IPS DF 6.9 (cell line): Measurements from ENCODE around the gene ZNF469.

ENCODE experiments used
- DNase-seq: peaks from one replicate; pipeline ENCODE4 v3.0.0-alpha.2; 2013; ENCODE audit warnings: low read depth, low spot score
- H3K27ac ChIP-seq: one replicate; pipeline ENCODE4 v1.5.1; 2013; ENCODE audit warnings: low read length, control low read depth
- H3K27me3 ChIP-seq: 2 replicates; pipeline ENCODE4 v1.6.1; 2013; ENCODE audit warnings: mild to moderate bottlenecking, low read length; ENCODE audit not compliant: control insufficient read depth, insufficient read depth
- H3K36me3 ChIP-seq: 2 replicates; pipeline ENCODE4 v1.6.1; 2013; ENCODE audit warnings: low read length; ENCODE audit not compliant: control insufficient read depth, insufficient read depth
- H3K4me1 ChIP-seq: 2 replicates; pipeline ENCODE4 v1.6.1; 2013; ENCODE audit warnings: low read length; ENCODE audit not compliant: control insufficient read depth, insufficient read depth
- H3K4me3 ChIP-seq: 2 replicates; pipeline ENCODE4 v1.5.1; 2013; ENCODE audit warnings: mild to moderate bottlenecking, low read length
- H3K9me3 ChIP-seq: 2 replicates; pipeline ENCODE4 v1.6.1; 2013; ENCODE audit warnings: low read length, inconsistent platforms; ENCODE audit not compliant: control insufficient read depth, insufficient read depth
- WGBS: extraction: QIAGEN DNeasy Blood & Tissue Kit; methylation state at CpG from one replicate; pipeline ENCODE4 v1.1.7; 2013; ENCODE audit warnings: mixed read lengths, missing lambda C conversion rate; ENCODE audit not compliant: insufficient read length, insufficient coverage; 5-methylcytosine and 5-hydroxymethylcytosine counted together

Gene ZNF469

DNA sequence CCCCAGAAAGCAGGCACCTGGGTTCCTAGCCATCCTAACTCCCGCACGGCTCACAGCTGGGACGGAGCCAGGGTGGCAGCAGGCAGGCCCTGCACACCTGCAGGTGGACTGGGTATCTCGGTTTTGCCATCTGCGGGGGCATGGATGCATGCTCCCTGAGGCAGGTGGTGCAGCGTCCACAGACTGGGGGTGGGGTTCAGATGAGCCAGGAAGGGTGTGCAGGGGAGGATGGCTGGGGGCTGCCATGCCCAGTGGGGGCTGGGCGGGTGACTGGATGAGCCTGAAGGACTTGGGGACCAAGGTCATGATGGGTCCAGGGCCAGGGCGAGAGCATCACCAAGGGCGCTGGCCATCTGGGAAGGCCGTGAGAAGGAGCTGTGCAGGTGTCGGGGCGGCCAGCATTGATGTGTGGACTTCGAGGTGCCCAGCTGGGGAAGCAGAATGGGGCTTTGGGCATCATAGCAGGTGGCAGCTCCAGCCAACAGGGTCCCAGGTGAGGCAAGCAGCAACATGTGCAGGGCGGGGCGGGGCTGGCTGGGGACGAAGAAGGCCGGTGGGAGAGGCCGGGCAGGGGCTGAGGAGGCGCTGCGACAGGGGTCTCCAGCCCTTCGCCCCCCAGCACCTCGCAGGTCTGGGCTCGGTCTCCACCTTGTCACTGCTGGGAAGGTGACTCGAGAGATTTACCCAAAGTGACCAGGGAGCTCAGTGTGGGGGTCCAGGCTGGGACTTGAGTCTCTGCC, 41.0 kb upstream of the ZNF469 start:
- no peaks in the 10 kb centered on the region for H3K9me3 ChIP-seq
- no peaks in the 10 kb centered on the region; the same call in 1 of the 2 replicates for H3K4me1 ChIP-seq
- DNase-seq: no peak
- no peak overlapping the region for H3K27ac ChIP-seq
- H3K27me3 ChIP-seq: no peaks in the 10 kb centered on the region
- no peaks in the 10 kb centered on the region for H3K36me3 ChIP-seq
- no peak overlapping the region for H3K4me3 ChIP-seq
- no CpG with 5 or more reads among the region's 24 CpGs for WGBS

DNA sequence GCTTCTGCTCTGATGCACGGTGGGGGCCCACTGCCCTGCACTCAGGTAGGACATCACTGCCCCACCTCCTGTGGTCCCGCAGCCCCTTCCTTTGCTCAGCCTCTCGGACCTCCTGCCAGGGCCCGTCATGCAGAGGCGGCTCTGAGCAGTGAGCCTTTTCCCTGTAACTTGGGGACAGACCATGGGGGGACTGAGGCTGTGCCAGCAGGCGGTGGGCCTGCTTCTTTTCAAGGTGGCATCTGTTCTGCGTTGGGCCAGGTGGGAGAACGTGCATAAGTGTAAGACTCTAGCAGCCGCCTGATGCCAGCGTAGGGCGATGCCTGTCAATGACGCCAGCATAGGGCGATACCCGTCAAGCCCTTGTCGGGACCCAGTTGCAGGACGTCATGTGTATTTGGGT, 40.3 kb upstream of the ZNF469 start:
- Histone ChIP-seq H3K9me3 (no peaks in the 10 kb centered on the region), H3K27ac (no peak overlapping the region), H3K4me1 (no peaks in the 10 kb centered on the region; the same call in 1 of the 2 replicates), H3K4me3 (no peak overlapping the region), H3K36me3 (no peaks in the 10 kb centered on the region), H3K27me3 (no peaks in the 10 kb centered on the region)
- DNase-seq: no peak
- WGBS: no CpG with 5 or more reads among the region's 16 CpGs

DNA sequence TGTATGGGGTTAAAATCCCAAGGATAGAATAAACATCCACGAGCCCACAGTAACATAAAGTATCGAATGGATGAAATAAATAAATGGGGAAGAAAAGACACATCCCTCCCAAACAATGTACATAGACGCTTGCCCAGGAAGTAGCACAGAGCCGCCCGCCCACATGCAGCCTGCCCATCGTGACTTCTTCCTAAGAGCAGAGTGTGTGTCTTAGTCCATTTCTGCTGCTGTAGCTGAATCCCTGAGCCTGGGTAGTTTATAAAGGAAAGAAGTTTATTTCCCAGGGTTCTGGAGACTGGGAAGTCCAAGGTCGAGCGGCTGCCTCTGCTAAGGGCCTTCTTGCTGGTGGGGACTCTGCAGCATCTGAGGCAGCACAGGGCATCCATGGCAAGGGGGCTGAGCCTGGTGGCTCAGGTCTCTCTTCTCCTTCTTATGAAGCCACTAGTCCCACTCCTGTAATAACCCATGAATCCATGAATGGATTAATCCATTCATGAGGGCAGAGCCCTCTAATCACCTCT, 39.4 kb upstream of the ZNF469 start:
- no CpG with 5 or more reads among the region's 8 CpGs for WGBS
- no peak for DNase-seq

DNA sequence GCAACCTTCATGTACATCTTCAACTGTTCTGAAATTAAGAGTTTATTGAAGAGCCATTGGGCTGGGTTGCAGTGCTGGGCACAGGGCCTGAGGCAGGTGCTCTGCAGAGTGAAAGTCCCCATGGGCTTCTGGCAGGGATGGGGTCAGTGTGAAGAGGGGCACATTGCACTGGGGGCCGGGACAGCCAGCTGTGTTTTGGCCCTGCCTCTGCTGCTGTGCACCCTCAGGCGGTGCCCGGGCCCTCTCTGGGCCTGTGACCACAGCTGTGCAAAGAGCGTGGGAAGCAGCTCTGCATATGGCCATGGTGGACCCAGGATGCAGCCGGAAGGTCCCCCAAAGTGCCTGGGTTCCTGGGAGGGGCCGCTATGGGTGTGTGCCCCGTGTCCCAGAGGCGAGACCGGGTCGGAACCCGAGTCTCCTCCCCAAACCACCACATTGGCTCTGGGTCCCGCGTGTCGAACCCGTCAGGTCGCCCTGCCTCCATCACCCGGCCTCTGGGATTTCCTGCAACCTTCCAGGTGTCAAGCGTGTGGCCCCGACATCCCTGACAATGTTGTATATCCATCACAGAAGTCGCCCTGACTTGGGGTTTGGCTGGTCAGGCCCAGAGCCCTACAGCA, 38.2 kb upstream of the ZNF469 start:
- DNase-seq: no peak
- no peaks in the 10 kb centered on the region for H3K9me3 ChIP-seq
- no peak overlapping the region for H3K4me3 ChIP-seq
- no peaks in the 10 kb centered on the region for H3K36me3 ChIP-seq
- no peaks in the 10 kb centered on the region for H3K4me1 ChIP-seq
- H3K27me3 ChIP-seq: no peaks in the 10 kb centered on the region
- no peak overlapping the region for H3K27ac ChIP-seq
- no CpG with 5 or more reads among the region's 20 CpGs for WGBS

More for the DNA sequence above, 39.4 kb upstream of the ZNF469 start:
- Histone ChIP-seq H3K27me3 (no peaks in the 10 kb centered on the region), H3K27ac (no peak overlapping the region), H3K4me3 (no peak overlapping the region), H3K4me1 (no peaks in the 10 kb centered on the region), H3K36me3 (no peaks in the 10 kb centered on the region), H3K9me3 (no peaks in the 10 kb centered on the region)

DNA sequence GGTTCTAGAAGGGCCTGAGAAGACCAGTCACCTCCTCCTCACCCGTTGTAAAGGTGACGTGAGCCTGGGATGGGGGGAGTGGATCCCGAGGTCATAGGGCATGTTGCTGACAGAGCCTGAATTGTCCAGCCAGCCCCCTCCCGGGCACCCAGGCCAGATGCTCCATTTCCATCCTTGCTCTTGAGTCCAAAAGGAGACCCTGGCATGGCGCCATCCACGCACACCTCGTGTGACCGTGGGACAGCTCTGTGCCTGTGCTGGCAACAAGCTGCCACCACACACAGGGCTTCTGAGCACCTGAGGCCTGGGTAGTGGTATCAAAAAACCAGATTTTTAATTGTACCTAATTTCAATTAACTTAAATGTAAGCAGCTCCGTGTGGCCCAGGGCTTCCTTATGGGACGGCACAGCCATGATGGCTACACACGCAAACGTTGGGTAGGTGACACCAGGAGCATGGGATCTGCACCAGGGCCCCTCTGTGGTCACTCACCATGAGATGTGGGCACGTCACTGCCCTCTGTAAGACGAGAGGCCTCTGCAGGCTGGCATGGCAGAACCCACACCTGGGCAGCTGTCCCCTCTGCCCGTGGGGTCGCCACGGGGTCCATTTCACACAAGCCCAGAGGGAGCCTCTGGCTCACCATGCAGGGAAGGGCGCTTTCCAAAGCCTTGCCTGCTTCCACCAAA, 37.6 kb upstream of the ZNF469 start:
- no CpG with 5 or more reads among the region's 18 CpGs for WGBS
- Histone ChIP-seq H3K27ac (no peak overlapping the region), H3K36me3 (no peaks in the 10 kb centered on the region), H3K4me3 (no peak overlapping the region), H3K9me3 (no peaks in the 10 kb centered on the region), H3K4me1 (no peaks in the 10 kb centered on the region), H3K27me3 (no peaks in the 10 kb centered on the region)
- no peak for DNase-seq

DNA sequence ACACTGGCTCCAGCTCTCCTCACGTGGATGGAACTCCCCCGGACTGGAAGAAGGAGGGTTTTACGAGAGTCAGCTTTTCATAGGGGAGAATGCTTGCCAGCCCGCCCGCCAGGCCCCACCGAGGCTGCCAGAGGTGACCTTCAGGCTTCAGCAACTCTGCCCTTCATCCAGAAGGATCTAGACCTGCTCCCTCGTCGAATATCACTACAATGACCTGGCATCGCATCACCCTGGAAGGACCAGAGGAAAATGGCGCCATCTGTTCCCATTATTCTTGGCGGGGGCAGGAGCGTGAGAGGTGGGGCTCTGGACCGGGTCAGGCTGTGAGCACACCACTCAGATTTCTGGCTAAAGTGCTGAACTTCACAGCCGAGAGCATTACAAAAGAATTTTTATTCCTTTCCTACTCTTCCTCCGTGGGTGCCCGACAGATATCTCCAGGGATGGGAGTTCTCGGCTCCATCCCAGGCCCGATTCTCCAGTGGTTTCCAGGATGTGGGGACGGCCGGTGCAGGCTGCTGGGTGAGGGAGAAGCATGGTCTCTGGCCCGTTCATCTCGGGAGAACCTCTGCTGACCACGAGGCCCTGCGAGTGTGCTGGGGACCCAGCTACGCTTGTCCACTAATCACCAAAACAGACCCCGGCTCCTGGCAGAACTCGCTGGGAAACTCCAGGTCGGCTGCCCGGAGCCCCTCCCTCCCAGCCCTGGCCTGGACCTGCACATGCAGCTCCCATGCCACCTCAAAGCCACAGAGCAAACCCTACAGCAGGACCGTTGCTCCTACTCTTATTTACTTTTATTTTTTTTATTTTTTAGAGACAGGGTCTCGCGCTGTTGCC, 36.8 kb upstream of the ZNF469 start:
- H3K36me3 ChIP-seq: no peaks in the 10 kb centered on the region
- no peaks in the 10 kb centered on the region for H3K27me3 ChIP-seq
- no CpG with 5 or more reads among the region's 32 CpGs for WGBS
- H3K4me1 ChIP-seq: no peaks in the 10 kb centered on the region
- DNase-seq: no peak
- no peak overlapping the region for H3K27ac ChIP-seq
- H3K9me3 ChIP-seq: no peaks in the 10 kb centered on the region
- no peak overlapping the region for H3K4me3 ChIP-seq

DNA sequence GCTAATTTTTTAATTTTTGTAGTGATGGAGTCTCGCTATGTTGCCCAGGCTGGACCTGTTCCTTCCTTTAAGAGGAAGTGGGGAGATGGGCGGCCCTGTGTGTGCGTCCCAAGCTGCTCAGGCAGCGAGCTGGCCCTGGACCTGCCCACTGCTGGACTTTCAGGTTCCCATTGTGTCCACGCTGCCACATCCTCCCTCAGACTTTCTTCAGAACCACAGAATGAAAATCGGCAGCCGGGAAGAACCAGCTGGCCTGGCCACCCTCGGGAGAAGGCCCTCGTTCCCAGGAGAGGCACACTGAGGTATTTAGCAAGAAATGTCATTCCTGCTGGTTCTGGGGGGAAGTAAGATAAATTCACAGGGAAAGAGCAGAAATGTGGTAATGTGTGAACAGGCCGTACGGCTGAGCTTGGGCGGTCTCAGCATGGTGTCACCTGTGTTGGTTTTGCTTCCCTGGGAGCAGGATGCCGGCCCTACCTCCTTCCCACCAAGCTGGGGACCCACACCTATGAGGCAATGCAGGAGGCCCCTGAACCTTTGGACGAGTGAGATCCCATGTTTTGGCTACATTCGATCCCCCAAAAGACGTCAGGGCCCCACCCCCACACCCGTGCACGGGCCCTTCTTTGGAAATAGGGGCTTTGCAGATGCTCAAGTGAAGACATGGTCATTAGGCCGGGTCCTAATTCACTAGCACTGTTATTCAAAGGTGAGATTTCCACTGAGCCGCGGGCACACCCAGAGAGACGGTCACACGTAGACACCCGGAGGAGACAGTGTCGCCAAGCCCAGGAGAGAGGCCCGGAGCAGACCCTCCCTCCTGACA, 35.9 kb upstream of the ZNF469 start:
- Histone ChIP-seq H3K9me3 (no peaks in the 10 kb centered on the region), H3K27me3 (no peaks in the 10 kb centered on the region), H3K27ac (no peak overlapping the region), H3K4me1 (no peaks in the 10 kb centered on the region), H3K36me3 (no peaks in the 10 kb centered on the region), H3K4me3 (no peak overlapping the region)
- no peak for DNase-seq
- no CpG with 5 or more reads among the region's 26 CpGs for WGBS

DNA sequence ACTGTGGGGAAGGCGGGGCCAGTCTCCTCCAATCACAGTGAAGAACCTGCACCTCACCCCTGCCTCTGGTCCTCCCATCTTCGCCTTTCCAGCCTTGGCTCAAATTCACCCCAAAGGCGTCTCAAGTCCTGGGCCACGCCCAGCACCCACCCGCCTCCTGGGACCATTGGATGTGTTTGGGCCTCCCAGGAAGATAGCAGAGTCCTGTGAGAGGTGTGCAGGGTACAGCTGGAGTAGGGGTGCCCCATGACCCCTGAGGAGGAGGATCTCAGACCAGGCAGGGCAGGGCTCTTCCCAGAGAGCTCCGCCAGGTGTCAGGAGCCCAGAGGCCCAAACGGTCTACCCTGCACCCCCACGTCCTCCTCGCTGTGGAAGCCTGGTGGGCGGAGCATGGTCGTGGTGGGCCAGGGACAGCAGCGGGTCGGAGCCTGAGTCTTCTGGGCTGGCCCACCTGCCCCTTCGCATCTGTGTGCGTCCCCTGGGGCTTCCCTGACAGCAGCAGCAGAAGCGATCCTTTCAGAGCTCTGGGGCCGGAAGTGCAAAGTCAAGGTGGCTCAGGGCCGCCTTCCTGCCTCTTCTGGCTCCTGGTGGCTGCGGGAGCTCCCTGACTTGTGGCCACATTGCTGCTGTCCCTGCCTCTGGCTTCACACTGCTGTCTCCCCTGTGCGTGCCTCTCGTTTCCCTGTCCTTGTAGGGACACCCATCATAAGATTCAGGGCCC, 34.9 kb upstream of the ZNF469 start:
- no peak for DNase-seq
- WGBS: no CpG with 5 or more reads among the region's 21 CpGs
- Histone ChIP-seq H3K27ac (no peak overlapping the region), H3K27me3 (no peaks in the 10 kb centered on the region), H3K4me1 (no peaks in the 10 kb centered on the region), H3K9me3 (no peaks in the 10 kb centered on the region), H3K4me3 (no peak overlapping the region), H3K36me3 (no peaks in the 10 kb centered on the region)

DNA sequence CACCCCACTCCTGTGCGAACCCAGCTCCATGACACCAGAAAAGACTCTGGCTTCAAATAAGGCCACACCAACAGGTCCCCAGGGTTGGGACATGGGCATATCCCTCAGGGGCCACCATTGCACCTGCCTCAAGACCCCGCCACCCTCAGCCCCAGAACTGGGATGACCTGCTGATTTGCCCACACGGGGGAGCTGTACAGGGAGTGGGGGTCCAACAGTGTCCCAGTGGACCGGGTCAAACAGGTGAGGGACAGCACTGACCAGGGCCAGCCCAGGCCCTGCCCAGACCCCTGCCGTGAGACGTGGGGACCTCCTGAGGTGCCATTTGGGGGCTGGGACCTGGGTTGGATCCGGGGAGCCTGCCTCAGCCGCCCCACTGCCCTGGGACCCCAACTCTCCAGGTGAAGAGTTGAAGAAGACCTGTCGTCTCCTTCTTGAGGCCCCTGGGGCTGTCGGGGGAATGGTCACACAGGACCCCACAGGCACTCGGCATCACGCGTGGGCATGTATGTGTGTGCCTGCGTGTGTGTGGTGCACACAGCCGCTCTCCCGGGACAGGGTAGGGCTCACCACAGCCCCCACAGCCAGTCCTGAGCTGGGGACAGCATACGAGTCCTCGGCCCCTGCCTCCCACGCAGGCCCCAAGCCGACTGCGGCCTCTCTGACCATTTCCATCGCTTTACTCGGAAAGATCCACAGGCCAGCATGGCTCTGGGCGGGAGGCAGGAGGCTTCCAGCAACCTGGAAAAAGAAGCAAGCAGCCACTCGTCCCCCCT, 34.2 kb upstream of the ZNF469 start:
- Histone ChIP-seq H3K9me3 (no peaks in the 10 kb centered on the region), H3K4me1 (no peaks in the 10 kb centered on the region), H3K27me3 (no peaks in the 10 kb centered on the region), H3K27ac (no peak overlapping the region), H3K36me3 (no peaks in the 10 kb centered on the region), H3K4me3 (no peak overlapping the region)
- no peak for DNase-seq
- no CpG with 5 or more reads among the region's 25 CpGs for WGBS
